B cell (primary cell): Measurements from ENCODE around the gene PPP2R2B. TPM values are rescaled to one million over a fixed set of nuclear protein-coding genes. Genes with fewer than 3 reads are reported as not detected.

Experiments used
- ATAC-seq: fragments of 200-7000 bp; cut with Tn5 transposase; one replicate; pipeline ENCODE4 v1.10.0; 2021; ENCODE audit warnings: low read depth, mild to moderate bottlenecking, moderate number of reproducible peaks, moderate library complexity
- CTCF ChIA-PET: fragments of 350-600 bp; sonication (Branson Sonifier 250); formaldehyde crosslinking; loops from one replicate; lab custom pipeline; 2021; ENCODE audit warnings: antibody characterized with exemption, inconsistent platforms; lab: Charles Lee
- POLR2A ChIA-PET: fragments of 350-600 bp; sonication (Branson Sonifier 250); formaldehyde crosslinking; loops from one replicate; lab custom pipeline; 2021; ENCODE audit warnings: antibody characterized with exemption; lab: Charles Lee
- DNase-seq: peaks from one replicate; pipeline ENCODE4 v3.0.0; 2013
- H2AFZ ChIP-seq: 2 replicates; pipeline ENCODE4 v1.6.1; 2012; ENCODE audit warnings: mild to moderate bottlenecking, low read depth, low read length; ENCODE audit not compliant: insufficient read depth, poor library complexity, severe bottlenecking
- H3K27ac ChIP-seq, 2 donors: 1 replicate in 1 of 2; 2 replicates in 1 of 2; pipeline ENCODE4 v1.5.1; 2012 to 2013; ENCODE audit warnings: low read length in 2 of 2, mild to moderate bottlenecking in 2 of 2, moderate library complexity in 1 of 2
- H3K27me3 ChIP-seq, 4 experiments: fragments of 200-600 bp in 1 of 4; sonication (generic) in 1 of 4; replicated peaks in 1 of 4; 1 replicate in 2 of 4; 2 replicates in 2 of 4; pipeline versions ENCODE4 v1.6.1 to v1.7.0; 2013 to 2016; ENCODE audit warnings: low read length in 3 of 4, mild to moderate bottlenecking in 2 of 4, mixed read lengths in 1 of 4, moderate library complexity in 1 of 4; ENCODE audit not compliant: insufficient read depth in 4 of 4, control insufficient read depth in 3 of 4; ENCODE audit errors: control extremely low read depth in 1 of 4
- H3K36me3 ChIP-seq, 2 experiments: replicated peaks in 1 of 2; 1 replicate in 1 of 2; 2 replicates in 1 of 2; pipeline versions ENCODE4 v1.6.1 to v1.7.1; 2013; ENCODE audit warnings: low read length in 1 of 2; ENCODE audit not compliant: insufficient read depth in 2 of 2, control insufficient read depth in 1 of 2; ENCODE audit errors: control extremely low read depth in 1 of 2, extremely low read depth in 1 of 2
- H3K4me1 ChIP-seq, 2 donors: fragments of 200-600 bp in 1 of 2; sonication (generic) in 1 of 2; 1 replicate in 1 of 2; 2 replicates in 1 of 2; pipeline versions ENCODE4 v1.5.1 to v1.6.1; 2013 to 2017; ENCODE audit warnings: low read length in 2 of 2; ENCODE audit not compliant: control insufficient read depth in 2 of 2, insufficient read depth in 2 of 2
- H3K4me2 ChIP-seq: replicated peaks from 2 replicates; pipeline ENCODE3; 2012; ENCODE audit warnings: mild to moderate bottlenecking, low read depth, low read length; ENCODE audit not compliant: poor library complexity, severe bottlenecking
- H3K4me3 ChIP-seq, 5 experiments: fragments of 200-600 bp in 1 of 5; sonication (generic) in 1 of 5; 1 replicate in 3 of 5; 2 replicates in 2 of 5; pipeline versions ENCODE4 v1.5.1 to v1.7.0; 2011 to 2016; ENCODE audit warnings: low read length in 4 of 5, mild to moderate bottlenecking in 4 of 5, low read depth in 2 of 5, control low read depth in 1 of 5, moderate library complexity in 1 of 5; ENCODE audit not compliant: insufficient read depth in 1 of 5; ENCODE audit errors: control extremely low read depth in 1 of 5, extremely low read depth in 1 of 5
- H3K79me2 ChIP-seq: fragments of 200-600 bp; sonication (generic); one replicate; pipeline ENCODE4 v1.6.0; 2016; ENCODE audit warnings: low read length; ENCODE audit not compliant: control insufficient read depth, insufficient read depth
- H3K9ac ChIP-seq: fragments of 200-600 bp; sonication (generic); 2 replicates; pipeline ENCODE4 v1.6.1; 2017; ENCODE audit warnings: mild to moderate bottlenecking, low read length, moderate library complexity
- H3K9me3 ChIP-seq, 3 donors: one replicate each; pipeline versions ENCODE4 v1.6.1 to v1.7.1; 2013; ENCODE audit warnings: low read length in 2 of 3; ENCODE audit not compliant: control insufficient read depth in 2 of 3, insufficient read depth in 1 of 3; ENCODE audit errors: control extremely low read depth in 1 of 3
- H4K20me1 ChIP-seq: 2 replicates; pipeline ENCODE4 v1.6.0; 2012; ENCODE audit warnings: mild to moderate bottlenecking, low read length; ENCODE audit not compliant: insufficient read depth, control insufficient read depth, poor library complexity, severe bottlenecking
- H3K27ac Mint-ChIP-seq: one replicate; pipeline ENCODE4 v1.8.0; 2021; ENCODE audit warnings: mixed read lengths
- H3K27me3 Mint-ChIP-seq: one replicate; pipeline ENCODE4 v1.8.0; 2021; ENCODE audit warnings: mixed read lengths
- H3K4me1 Mint-ChIP-seq: one replicate; pipeline ENCODE4 v1.8.0; 2021; ENCODE audit warnings: mixed read lengths
- H3K4me3 Mint-ChIP-seq: one replicate; pipeline ENCODE4 v1.8.0; 2021; ENCODE audit warnings: mixed read lengths
- H3K9me3 Mint-ChIP-seq: one replicate; pipeline ENCODE4 v1.8.0; 2022; ENCODE audit warnings: mixed read lengths; ENCODE audit not compliant: insufficient read depth
- EZH2 ChIP-seq: IDR thresholded peaks from 2 replicates; pipeline ENCODE4 v1.6.1; 2012; ENCODE audit warnings: borderline replicate concordance, low read depth, mild to moderate bottlenecking, moderate library complexity, low read length; ENCODE audit not compliant: insufficient read depth, poor library complexity, severe bottlenecking
- WGBS: methylation state at CpG from one replicate; pipeline ENCODE4 v1.1.5; 2013; ENCODE audit warnings: missing lambda C conversion rate; ENCODE audit not compliant: insufficient coverage; 5-methylcytosine and 5-hydroxymethylcytosine counted together
- intact Hi-C: fragments of 100-400 bp; cut with micrococcal nuclease; formaldehyde crosslinking; loops from one replicate; pipeline ENCODE4 v1.10.0; 2022
- polyA plus RNA-seq: library from polyadenylated mRNA; depleted of rRNA; stranded (reverse); fragments of >200 nt; gene quantifications from 2 replicates; pipeline ENCODE4 v1.2.3, GENCODE V29; 2012
- total RNA-seq, 2 donors: library from RNA; stranded (reverse); fragments of 120-200 nt in 1 of 2; gene quantifications; 1 replicate in 1 of 2; 2 replicates in 1 of 2; pipeline versions ENCODE4 v1.2.3 to v1.2.4, GENCODE V29; 2013 to 2022
- TF ChIP-seq, protein P1 (sequence below): fragments of 200-600 bp; IDR thresholded peaks from one replicate; pipeline ENCODE4 v1.8.0; 2022; ENCODE audit warnings: antibody characterized with exemption, mild to moderate bottlenecking

The PPP2R2B gene
- total and polyA plus RNA-seq, 2 donors (not counting 1 experiment from before 2014, with no cell fraction given), result 0.03 TPM; not detected in 1

DNA sequence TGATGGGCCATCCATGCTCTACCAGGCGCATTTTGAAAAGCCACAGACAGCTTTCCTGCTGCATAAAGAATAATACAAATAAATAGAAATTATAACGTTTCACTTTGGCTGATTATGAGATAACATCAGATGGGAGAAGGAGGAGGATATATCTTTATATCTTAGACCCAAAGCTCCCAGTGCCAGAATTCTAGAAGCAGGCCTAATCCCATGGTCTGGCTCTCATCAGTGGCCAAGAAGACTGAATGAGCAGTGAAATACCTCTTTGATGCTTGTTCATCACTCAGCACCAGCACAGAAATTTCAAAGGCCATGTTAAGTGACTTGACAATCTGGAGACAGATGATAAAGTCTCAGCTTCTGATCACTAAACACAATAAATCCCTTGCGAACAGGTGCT, 107.6 kb downstream of the PPP2R2B start:
- Mint-ChIP-seq H3K4me1 (no peaks in the 10 kb centered on the region), H3K27me3 (peaks cover 3% of the 10 kb centered on the region), H3K27ac (no peak overlapping the region), H3K9me3 (no peaks in the 10 kb centered on the region), H3K4me3 (no peak overlapping the region)
- no peak overlapping the region for H3K27ac ChIP-seq
- no peak overlapping the region for H3K4me2 ChIP-seq
- ChIA-PET POLR2A (no interaction called here), CTCF (no interaction called here)
- intact Hi-C loops, result no loop called here
- H3K9ac ChIP-seq, result no peak overlapping the region
- no peaks in the 10 kb centered on the region for H3K27me3 ChIP-seq
- no peak for DNase-seq
- no peak for TF ChIP-seq EZH2
- TF ChIP-seq, protein P1, sequence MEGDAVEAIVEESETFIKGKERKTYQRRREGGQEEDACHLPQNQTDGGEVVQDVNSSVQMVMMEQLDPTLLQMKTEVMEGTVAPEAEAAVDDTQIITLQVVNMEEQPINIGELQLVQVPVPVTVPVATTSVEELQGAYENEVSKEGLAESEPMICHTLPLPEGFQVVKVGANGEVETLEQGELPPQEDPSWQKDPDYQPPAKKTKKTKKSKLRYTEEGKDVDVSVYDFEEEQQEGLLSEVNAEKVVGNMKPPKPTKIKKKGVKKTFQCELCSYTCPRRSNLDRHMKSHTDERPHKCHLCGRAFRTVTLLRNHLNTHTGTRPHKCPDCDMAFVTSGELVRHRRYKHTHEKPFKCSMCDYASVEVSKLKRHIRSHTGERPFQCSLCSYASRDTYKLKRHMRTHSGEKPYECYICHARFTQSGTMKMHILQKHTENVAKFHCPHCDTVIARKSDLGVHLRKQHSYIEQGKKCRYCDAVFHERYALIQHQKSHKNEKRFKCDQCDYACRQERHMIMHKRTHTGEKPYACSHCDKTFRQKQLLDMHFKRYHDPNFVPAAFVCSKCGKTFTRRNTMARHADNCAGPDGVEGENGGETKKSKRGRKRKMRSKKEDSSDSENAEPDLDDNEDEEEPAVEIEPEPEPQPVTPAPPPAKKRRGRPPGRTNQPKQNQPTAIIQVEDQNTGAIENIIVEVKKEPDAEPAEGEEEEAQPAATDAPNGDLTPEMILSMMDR, result no peak
- ATAC-seq, result no peak
- no peaks in the 10 kb centered on the region for H3K79me2 ChIP-seq
- H4K20me1 ChIP-seq, result no peaks in the 10 kb centered on the region
- H3K4me1 ChIP-seq, result no peaks in the 10 kb centered on the region
- no peak overlapping the region for H3K4me3 ChIP-seq
- 100% methylated on average over 1 of the region's 3 CpGs for WGBS
- no peaks in the 10 kb centered on the region for H3K36me3 ChIP-seq
- no peaks in the 10 kb centered on the region for H3K9me3 ChIP-seq
- no peak overlapping the region for H2AFZ ChIP-seq

DNA sequence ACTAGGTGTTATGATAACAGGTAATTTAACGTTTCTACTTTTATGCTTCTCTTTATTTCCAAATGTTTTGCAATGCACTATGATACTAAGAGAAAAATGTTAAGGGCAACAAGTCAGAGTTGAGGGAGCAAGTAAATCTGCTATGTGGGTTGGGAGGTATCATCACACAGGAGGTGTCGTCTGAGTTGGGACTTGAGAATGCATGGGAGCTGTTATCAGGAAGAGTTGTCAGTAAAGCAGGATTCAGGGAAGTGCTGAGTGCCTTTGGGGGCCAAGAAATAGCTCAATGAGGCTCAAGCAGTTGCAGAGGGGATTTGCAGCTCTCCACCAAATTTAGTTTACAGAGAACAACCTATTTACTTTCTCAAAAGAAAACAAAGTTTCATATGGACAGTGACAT, 108.0 kb downstream of the PPP2R2B start:
- Histone ChIP-seq H2AFZ (no peak overlapping the region), H4K20me1 (no peaks in the 10 kb centered on the region), H3K4me3 (no peak overlapping the region), H3K4me1 (no peaks in the 10 kb centered on the region), H3K27ac (no peak overlapping the region), H3K9ac (no peak overlapping the region), H3K36me3 (no peaks in the 10 kb centered on the region), H3K9me3 (no peaks in the 10 kb centered on the region), H3K4me2 (no peak overlapping the region), H3K79me2 (no peaks in the 10 kb centered on the region), H3K27me3 (no peaks in the 10 kb centered on the region)
- Mint-ChIP-seq H3K4me1 (no peaks in the 10 kb centered on the region), H3K27me3 (peaks cover 2% of the 10 kb centered on the region), H3K4me3 (no peak overlapping the region), H3K9me3 (no peaks in the 10 kb centered on the region), H3K27ac (no peak overlapping the region)
- WGBS, result no CpG with 5 or more reads among the region's 2 CpGs
- POLR2A ChIA-PET, result no interaction called here
- intact Hi-C loops, result no loop called here
- CTCF ChIA-PET, result no interaction called here
- DNase-seq (no peak), ATAC-seq (no peak)
- TF ChIP-seq, protein P1, result no peak
- no peak for TF ChIP-seq EZH2
